GM19328 (cell line): Measurements from ENCODE around the gene KRTAP4-12.
"Not testable (repeated sequence)": the region's sequence is repeated elsewhere in the genome, so short reads cannot be mapped to it uniquely, and the experiment has no call there.

Experiments used
- ATAC-seq: cut with Tn5 transposase; IDR thresholded peaks from one replicate; pipeline ENCODE4 v1.9.1; 2021; ENCODE audit warnings: mild to moderate bottlenecking, moderate library complexity; ENCODE audit not compliant: unreplicated experiment

The KRTAP4-12 gene

GRCh38 chr17:41123991-41124371 is at the start of gene KRTAP4-12:
Gene KRTAP4-12, minus strand, starts transcription at chr17:41124182. Its CDS starts 60 bp downstream, at chr17:41124122.
- not testable (repeated sequence) for ATAC-seq

DNA sequence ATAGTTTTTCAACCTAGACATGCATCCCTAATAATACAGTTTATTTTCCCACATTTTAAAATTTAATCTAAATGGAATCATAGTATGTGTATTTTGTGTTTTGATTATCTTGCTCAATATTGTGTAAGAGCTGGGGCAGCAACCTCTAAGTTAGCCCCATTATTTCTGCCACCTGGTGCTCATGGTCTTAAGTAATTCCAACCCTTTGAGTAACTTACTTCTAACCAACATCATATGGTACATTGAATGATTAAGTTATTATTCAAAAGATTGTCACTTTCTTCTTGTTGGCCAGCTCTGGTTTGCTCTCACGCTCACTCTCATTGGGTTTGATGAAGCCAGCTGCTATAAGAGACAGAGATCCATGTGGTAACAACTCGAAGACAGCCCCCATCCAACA is 47.9 kb upstream of the KRTAP4-12 start:
- ATAC-seq = no peak

DNA sequence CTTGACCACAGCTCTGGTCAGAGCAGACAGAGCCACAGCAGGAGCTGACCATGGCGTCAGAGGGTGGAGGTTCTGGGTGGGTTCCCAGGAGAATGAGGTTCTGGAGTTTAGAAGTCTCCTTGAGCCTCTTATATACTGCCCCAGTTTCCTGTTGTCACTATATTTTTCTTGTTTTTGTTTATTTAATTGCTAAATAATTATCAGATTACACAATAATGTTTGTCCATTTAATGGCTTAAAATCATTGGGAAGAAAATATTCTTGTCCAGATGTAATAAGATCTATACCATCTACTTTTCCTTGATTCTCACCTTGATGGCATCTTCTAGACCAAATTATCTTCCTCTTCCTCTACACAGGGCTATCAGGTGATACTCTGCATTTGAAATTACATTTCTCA is 44.1 kb upstream of the KRTAP4-12 start, which contains the start of gene KRTAP4-3:
KRTAP4-3 (minus strand) TSS at position 101 of the 400 bp plus-strand sequence; CDS start at position 52, 49 bp downstream.
- ATAC-seq = no peak

- no peak for ATAC-seq
Measured at GRCh38 chr17:41167561-41167960, 43.6 kb upstream of the KRTAP4-12 start.

- no peak for ATAC-seq
Measured at GRCh38 chr17:41163828-41164227, 39.8 kb upstream of the KRTAP4-12 start.

- ATAC-seq = no peak
Measured at GRCh38 chr17:41160648-41161047, 36.7 kb upstream of the KRTAP4-12 start, which contains the start of gene KRTAP4-4. Gene KRTAP4-4, minus strand, starts transcription at chr17:41160748. Its CDS starts 57 bp downstream, at chr17:41160691.

DNA sequence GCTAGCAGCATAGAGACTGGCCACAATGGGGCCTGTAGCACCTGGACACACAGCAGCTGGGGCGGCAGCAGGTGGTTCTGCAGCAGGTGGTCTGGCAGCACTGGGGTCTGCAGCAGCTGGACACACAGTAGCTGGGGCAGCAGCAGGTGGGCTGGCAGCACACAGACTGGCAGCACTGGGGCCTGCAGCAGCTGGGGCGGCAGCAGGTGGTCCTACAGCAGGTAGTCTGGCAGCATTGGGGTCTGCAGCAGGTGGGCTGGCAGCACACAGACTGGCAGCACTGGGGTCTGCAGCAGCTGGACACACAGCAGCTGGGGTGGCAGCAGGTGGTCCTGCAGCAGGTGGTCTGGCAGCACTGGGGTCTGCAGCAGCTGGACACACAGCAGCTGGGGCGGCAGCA is 36.2 kb upstream of the KRTAP4-12 start:
- not testable (repeated sequence) for ATAC-seq

DNA sequence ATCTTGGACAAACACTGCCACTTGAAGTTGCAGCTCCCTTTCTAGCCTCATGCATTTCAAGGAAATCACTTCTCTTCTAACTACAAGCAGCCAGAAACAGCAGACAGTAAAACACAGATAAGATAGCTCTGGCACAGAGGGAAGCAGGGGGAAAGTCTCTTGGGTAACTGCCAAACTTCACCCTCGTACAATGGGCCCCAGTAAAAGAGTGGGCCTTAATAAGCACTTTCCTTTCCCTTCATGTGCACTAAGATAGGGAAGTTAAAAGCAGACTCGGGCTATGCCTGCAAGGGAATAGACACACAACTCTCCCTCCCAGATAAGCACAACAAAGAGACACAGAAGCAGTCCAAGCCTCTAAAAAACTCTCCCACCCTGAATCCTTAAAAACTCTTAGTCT is 29.9 kb upstream of the KRTAP4-12 start:
- ATAC-seq = no peak

DNA sequence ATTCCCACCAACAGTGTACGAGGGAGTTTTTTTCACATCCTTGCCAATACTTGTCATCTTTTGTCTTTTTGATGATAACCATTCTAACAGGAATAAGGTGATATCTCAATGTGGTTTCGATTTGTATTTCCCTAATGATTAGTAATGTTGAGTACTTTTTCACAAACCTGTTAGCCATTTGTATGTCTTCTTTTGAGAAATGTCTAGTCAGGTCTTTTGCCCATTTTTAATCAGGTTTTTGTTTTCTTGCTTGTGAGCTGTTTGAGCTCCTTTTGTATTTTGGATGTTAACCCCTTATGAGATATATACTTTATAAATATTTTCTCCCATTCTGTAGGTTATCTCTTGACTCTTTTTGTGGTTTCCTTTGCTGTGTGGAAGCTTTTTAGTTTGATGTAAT is 27.5 kb upstream of the KRTAP4-12 start:
- ATAC-seq = no peak

DNA sequence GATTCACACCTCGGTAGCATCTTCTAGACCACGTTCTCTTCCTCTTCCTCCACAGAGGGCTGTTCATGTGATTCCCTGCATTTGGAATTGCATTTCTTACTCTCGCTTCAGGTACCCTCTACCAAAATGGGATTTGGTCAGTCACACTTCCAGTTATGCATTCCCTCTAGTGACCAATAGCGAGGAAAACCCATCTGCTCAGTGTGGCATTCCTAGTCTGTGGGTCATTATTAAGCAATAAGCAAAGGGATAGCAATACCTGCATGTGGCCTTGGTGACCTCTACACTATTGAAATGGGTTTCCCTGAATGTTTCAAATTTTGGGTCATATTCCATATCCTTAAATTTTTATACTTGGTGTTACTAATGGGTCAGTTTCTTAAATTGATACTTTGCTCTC is 26.0 kb upstream of the KRTAP4-12 start:
- ATAC-seq = no peak

DNA sequence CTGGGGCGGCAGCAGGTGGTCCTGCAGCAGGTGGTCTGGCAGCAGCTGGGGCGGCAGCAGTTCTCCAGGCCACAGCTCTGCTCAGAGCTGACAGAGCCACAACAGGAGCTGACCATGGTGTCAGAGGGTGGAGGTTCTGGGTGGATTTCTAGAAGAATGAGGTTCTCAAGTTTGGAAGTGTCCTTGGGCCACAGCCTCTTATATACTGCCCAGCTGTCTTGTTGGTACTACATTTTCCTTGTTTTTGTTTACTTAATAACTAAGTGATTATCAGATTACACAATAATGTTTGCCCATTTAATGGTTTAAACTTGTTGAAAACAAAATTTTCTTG is 25.6 kb upstream of the KRTAP4-12 start, which contains the start of gene KRTAP4-5:
KRTAP4-5 (minus strand) TSS at position 174 of the 334 bp plus-strand sequence; CDS start at position 116, 58 bp downstream.
- no peak for ATAC-seq

DNA sequence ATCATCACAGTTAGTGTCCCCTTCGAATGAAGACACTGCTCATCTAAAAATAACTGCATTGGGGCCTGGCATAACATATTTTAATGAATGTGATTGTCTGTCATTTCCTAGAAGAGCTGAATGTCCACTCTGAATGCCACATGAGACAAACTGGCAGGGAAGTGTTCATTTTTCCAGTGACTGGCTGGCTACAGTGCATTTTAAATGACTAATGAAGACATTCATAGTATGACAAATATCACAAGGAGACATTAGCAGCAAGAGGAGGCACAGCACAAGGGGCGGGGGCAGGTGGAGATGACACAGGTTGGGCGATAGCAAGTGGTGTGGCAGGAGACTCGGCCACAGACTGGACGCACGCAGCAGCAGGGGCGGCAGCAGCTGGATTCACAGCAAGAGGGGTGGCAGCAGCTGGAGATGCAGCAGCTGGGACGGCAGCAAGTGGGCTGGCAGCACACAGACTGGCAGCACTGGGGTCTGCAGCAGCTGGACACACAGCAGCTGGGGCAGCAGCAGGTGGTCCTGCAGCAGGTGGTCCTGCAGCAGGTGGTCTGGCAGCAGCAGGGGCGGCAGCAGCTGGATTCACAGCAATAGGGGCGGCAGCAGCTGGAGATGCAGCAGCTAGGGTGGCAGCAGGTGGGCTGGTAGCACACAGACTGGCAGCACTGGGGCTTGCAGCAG is 25.1 kb upstream of the KRTAP4-12 start:
- ATAC-seq = not testable (repeated sequence)

GRCh38 chr17:41147531-41148204 is 23.7 kb upstream of the KRTAP4-12 start:
- ATAC-seq = no peak

DNA sequence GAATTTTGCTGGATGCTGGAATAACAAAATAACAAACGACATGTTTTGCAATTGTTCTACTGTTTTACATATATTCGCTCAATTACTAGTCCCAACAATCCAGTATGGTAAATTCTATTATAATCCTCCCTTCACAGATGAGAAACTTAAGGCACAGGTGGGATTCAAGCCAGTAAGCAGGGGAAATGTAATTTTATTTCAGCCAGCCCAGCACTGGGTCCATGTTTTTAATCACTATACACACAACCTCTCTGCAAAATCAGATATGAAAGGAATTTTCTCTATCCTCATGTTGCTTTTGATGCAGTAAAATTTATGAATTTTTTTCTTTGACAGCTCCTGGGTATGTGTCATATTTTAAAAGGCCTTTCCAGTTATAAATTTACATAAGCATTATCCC is 21.3 kb upstream of the KRTAP4-12 start:
- no peak for ATAC-seq

DNA sequence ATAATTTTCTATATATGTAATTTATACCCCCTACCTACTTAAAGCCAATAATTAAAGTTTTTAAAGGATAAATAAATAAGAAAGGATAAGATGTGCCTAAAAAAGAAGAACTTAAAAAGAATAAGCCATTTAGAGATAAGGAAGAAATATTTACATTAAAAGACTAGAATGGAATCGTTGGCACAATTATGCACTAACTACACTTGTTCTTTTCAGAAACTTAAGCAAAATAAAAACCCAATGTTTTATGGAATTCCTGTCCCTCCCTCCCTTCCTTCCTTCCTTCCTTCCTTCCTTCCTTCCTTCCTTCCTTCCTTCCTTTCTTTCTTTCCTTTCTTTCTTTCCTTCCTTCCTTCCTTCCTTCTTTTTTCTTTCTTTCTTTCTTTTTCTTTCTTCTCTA is 20.9 kb upstream of the KRTAP4-12 start:
- no peak for ATAC-seq

GRCh38 chr17:41141361-41141760 is 17.4 kb upstream of the KRTAP4-12 start:
- ATAC-seq = no peak

DNA sequence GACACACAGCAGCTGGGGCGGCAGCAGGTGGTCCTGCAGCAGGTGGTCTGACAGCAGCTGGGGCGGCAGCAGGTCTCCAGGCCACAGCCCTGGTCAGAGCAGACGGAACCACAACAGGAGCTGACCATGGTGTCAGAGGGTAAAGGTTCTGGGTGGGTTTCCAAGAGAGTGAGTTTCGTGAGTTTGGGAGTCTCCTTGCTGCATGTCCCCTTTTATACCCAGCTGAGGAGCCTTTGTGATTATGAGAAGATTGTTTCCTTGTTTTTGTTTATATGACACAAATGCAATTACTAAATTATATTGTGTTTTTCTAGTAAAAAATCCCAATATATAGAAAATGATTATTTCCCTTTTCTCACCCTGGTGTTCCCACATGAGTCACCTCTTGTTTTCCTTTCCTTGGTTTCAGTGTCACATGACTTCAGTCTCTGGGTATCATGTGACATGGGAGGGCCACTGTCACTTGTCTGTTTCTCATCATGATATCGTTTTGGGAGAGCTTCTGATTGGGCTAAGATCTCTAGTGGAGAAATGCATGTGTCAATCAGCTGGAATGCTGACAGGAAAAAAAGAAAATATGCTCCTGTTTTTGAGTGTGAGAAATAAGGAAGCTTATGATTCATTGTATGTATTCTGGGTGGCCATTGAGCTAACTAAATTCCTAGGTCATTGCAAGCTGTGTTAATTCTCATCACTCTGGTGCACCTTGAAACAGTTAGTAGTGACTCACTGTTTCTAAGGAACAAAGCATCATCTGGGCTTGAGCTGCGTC is 16.6 kb upstream of the KRTAP4-12 start, which contains the start of gene KRTAP4-6:
KRTAP4-6 (minus strand) TSS at position 185 of the 772 bp plus-strand sequence; CDS start at position 128, 57 bp downstream.
- ATAC-seq = no peak

DNA sequence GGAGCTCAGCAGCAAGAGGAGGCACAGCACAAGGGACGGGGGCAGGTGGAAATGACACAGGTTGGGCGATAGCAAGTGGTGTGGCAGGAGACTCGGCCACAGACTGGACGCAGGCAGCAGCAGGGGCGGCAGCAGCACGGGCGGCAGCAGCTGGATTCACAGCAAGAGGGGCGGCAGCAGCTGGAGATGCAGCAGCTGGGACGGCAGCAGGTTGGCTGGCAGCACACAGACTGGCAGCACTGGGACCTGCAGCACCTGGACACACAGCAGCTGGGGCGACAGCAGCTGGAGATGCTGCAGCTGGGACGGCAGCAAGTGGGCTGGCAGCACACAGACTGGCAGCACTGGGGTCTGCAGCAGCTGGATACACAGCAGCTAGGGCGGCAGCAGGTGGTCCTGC is 15.9 kb upstream of the KRTAP4-12 start:
- not testable (repeated sequence) for ATAC-seq

- no peak for ATAC-seq
Measured at GRCh38 chr17:41133880-41134735, 10.1 kb upstream of the KRTAP4-12 start.

- no peak for ATAC-seq
Measured at GRCh38 chr17:41131979-41132378, 8.0 kb upstream of the KRTAP4-12 start.
